Embryonic facial prominence (tissue), 1 donor: Measurements from ENCODE around the gene DOC2B.
"Not testable (repeated sequence)": the region's sequence is repeated elsewhere in the genome, so short reads cannot be mapped to it uniquely, and the experiment has no call there.

Source experiments
- DNase-seq: peaks from one replicate; pipeline ENCODE4 v3.0.0-alpha.2; 2016; ENCODE audit errors: extremely low spot score

Gene DOC2B

DNA sequence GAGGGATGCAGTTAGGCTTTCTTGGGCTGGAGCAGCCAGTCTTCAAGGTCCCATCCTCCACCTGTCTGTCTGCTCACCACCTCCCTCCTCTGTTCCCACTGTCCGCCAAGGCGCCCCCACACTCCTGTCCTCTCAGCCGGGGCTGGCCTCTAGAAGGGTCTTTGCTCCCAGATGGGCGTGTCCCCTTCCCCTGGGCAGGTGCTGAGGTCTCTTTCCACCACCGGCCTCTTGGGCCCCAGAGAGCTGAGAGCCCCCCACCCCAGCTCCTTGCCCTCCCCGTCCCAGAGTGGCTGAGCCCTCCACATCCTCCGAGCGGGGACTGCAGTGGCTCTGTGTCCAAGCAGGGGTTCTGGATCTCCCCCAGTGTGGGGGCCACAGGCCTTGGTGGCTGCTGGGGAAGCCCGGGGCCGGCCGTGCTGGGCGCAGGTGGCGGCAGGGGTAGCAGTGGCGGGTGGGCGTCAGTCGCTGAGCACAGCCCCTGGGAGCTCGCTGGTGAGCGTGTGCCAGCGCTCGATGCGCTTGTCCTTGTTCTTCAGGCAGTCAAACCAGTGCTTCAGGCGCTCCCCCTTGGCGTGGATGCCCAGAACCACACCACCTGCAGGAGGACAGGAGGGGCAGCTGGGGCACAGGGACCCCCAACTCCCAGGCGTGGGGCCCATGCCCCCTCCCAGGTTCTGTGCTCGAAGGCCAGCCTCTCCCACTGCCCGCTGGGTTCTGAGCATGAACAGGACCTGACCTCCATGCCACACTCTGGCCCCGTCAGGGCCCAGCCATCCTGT is 34.3 kb downstream of the DOC2B start:
- no peak for DNase-seq

DNA sequence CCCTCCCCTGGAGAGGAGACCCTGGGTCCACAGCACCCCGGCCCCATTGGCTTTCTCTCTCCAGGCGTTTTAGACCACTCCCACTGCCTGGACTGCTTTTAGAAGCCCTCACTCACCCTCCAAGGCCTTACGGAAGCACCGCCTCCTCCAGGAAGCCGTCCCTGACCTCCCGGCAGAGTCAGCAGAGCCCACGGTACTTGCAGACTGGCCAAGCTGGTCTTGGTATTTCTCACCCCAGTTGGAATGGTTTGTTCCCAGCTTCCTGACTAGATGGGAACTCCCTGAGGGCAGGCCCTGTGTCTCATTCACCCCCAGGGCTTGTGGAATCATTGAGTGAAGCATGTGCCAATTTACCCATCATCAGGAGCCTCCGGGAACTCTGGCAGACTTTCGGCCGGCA is 34.9 kb downstream of the DOC2B start:
- DNase-seq: no peak

DNA sequence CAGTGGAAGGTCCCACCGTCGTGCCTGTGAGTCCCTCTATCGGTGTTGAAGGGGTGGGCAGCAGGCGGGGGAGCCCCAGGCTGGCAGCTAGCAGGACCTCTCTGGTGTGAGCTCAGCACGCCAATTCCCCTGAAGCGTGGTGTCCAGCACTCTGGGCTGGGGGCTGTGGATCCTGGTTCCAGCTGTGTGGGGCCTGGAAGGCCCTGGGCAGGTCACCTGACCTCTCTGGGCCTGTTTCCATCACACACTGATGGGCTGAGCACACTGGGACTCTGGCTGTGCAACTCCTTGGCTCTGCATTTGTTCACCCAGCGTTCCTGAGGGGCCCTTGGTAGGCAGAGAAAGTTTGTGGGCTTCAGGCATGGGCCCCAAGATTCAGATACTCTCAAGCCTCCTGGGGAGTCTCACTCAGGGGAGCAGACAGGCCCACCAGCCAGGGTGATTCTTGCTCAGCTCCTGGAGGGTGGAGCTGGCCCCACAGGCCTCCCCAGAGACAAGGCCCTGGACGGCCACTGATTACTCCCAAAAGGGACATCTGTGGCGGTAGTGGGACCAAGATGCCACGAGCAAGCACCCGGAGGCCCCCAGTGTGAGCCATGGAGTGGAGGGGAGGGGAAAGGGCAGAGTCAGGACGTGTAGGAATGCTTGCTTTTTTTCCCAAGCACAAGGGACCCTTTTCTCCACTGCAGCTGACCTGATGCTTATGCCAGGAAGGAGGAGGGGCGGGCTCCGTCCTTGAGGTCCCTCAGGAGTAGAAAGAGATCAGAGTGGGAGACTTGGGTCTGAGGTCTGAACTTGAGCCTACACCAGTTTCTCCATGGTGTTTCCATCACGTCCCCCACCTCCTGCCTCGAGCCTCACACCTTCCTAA is 35.5 kb downstream of the DOC2B start:
- DNase-seq: no peak

DNA sequence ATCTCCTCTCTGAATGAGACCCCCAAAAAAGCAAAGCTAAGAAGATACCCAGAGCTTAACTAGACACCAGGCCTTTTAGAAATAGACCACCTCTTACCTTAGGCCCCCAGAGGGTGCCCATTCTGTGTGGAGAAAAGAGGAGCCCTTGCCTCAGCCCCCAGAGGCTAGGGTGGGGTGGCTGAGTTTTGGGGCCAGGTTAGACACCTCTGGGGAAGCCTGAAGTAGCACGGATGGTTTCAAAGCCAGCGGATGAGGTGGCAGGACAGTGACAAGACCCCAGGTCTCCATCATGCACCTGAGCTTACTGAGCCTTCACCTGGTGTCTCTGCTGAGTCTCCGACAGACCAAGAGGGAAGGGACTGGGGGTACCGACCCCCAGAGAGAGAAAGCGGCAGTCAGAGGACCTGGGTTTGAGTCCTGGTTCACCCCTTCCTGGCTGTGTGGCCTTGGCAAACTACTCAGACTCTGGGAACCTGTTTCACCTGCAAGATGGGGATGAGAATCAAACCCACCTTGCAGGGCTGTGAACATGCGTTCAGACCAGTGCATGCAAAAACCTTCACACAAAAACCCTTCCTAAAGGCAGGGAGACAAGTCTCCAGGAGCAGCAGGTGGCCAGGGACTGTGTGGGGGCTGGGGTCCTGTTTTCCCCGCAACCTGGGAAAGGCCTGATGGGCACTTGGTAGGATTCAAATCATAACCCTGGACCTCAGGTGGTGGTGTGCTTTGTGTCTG is 36.3 kb downstream of the DOC2B start:
- no peak for DNase-seq

DNA sequence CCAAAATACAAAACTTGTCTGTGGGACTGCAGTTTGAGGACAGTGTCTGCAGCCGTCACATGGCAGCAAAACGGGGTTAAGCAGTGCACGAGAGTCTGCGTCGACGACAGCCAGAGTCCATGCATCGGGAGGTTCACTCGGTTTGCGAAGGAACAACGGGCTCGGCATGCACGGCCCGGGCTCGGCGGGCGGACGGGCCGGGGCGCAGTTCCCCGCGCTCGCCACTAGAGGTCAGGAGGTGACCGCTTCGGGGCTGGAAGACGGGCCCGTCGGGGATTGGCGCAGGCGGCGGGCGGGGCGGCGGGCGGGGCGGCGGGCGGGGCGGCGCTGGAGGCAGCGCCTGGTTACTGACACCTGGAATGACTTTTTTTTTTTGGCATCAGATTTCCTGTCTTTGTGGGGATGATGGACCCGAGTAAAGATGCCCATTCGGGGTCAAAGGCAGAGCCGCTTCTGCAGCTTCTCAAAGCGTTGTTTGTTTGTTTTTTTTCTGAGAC is 37.6 kb downstream of the DOC2B start:
- no peak for DNase-seq

DNA sequence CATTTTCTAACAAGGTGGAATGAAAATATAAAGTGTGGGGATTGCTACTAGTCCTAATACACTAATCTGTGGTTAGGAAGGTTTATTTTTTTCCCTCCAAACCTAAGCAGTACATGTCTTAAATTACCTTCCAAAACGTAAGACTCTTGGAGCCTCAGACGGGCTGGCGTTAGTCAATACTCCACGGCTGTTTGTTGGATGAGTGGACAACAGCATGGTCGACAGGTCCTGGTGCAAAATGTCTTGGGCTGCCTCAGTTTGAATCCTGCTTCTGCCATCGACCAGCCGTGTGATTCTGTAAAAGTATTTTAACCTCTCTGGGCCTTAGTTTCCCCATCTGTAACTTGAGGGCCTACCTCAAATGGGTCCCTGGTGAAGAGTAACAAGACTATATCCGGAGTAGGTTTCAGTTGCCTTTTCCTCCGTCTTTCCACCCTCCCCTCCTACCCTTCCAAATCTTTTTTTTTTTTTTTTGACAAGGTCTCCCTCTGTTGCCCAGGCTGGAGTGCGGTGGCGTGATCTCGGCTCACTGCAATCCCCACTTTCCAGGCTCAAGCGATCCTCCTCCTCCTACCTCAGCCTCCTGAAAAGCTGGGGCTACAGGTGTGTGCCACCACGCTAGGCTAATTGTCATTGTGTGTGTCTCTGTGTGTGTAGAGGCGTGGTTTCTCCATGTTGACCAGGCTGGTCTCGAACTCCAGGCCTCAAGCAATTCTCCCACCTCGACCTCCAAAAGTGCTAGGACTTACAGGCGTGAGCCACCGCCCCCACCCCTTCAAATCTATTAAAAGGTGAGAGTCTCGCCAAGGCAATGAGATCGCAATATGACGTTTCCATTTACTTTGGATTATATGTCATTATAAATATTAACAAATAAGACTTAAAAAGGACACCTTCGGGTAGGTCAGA is 38.3 kb downstream of the DOC2B start:
- DNase-seq: no peak

DNA sequence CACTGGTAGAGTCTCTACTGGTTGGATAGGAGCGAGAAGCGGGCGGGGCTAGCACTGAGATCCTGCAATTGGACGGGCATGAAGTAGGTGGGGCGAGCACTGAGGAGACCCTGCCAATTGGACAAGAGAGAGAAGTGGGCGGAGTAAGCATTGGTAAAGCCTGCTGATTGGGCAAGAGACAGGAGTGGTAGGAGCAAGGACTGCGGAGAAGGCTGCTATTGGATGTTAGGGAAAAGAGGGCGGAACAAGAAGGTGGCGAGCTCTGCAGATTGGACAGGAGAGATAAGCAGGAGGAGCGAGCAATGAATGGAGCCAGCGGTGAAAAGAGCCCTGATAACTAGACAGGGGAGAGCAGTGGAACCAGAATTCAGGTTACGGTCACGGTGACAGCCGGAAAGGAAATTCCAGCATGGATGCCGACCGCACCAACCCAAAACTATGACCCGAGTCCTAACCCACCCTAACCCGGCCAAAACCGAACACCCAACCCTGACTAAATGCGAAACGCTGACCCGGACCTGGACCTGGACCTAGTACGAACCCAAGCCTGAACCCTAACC is 39.3 kb downstream of the DOC2B start:
- DNase-seq: no peak

DNA sequence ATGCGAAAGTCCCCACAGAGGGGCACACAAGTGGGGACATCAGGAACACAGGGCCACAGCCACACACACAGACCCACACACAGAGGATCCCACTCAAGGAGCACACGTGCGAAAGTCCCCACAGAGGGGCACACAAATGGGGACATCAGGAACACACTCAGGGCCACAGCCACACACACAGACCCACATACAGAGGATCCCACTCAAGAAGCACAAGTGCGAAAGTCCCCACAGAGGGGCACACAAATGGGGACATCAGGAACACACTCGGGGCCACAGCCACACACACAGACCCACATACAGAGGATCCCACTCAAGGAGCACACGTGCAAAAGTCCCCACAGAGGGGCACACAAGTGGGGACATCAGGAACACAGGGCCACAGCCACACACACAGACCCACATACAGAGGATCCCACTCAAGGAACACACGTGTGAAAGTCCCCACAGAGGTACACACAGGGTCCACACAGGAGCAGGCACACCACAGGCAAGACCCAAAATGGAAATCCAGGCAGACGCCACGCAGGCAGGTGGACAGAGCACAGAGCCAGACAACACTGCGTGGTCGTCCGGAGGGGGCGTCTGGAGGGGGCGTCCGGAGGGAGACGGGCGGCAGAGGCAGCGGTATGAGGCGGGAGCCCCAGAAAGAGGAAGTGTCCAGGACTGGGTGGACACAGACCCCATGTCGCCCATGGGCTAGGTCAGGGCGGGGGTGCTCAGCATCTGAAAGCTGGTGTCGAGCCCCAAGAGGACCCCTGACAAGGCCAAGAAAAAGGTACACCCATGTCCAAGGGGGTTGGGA is 41.8 kb downstream of the DOC2B start:
- not testable (repeated sequence) for DNase-seq

DNA sequence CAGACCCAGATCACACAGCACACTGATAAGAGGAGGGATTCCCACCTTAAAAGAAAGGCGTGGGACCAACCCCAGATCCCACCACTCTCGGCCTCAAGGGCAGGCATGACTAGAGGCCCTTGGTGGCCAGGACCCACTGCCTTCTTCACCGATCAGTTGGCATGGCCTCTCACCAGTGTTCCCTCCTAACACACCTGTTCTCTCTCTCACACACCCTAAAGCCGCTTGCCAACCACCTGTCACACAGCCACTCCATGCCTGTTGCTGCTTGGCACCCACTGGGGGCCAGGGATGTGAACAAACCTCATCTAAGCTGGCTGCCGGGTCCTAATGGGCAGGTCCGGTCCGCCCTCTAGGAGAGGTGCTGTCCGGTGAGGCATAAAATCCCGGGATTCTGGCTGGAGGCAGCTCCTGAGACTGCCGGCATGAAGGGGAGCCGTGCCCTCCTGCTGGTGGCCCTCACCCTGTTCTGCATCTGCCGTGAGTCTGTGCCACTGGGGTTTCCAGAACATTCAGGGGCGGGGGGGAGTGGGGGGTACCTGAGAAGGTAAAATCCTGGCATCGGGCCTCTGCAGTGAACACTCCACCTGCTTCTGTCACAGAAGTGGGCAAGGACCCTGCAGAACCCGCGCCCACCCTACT is 44.2 kb downstream of the DOC2B start, which contains the start of gene SCGB1C2:
Gene SCGB1C2, plus strand, starts transcription at position 404 of the 642 bp plus-strand sequence. Its CDS starts 22 bp downstream, at position 426.
- not testable (repeated sequence) for DNase-seq

DNA sequence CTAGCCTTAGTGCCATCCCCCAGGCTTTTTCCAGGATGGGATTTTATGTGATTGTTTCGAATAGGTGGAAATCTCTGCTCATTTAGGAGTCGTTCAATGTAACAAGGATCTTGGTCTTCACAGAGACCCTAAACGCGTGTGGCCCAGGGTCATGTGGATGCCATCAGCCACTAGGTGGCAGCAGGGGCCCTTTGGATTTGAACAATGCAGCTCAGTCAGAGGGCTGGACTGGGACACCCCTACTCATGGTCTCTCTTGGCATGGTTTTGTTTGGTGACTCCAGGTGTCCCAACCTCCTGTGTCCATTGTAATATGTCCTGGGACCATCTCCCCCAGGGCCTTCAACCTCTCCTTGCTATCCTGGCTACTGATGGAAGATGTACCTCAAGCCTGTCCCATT is 44.9 kb downstream of the DOC2B start:
- DNase-seq: not testable (repeated sequence)

DNA sequence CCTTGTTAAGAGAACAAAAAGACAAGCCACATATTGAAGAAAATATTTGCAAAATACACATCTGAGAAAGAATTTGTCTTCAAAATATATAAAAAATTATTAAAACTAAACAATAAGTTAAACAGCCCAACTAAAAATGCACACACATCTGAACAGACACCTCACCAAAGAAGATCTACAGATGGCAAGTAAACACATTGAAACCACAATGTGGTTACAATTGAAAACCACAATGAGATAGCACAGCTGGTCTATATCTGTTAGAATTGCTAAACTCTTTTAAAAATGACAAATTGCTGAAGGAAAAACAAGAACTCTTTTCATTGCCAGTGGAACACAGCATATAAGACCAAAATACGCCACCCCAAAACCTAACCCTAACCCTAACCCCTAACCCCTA is 45.6 kb downstream of the DOC2B start:
- DNase-seq: not testable (repeated sequence)

DNA sequence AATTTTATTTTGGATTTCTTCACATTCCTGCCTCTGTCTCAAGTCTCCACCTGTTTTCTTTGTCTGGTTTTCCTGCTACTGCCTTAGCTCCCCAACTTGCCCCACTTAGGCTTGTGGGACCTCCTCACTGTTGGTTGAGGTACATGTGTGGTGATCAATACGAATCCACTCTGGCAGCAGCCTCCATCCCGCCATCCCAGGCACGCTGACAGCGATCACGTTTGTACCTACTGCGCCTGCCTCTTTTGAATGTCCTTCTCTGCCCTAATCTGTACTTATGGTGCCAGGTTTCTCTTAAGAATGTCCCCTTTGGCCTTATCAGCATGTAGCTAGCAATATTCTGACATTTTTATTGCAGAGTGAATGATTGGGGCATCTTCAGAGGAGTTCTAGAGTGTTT is 46.4 kb downstream of the DOC2B start:
- not testable (repeated sequence) for DNase-seq

DNA sequence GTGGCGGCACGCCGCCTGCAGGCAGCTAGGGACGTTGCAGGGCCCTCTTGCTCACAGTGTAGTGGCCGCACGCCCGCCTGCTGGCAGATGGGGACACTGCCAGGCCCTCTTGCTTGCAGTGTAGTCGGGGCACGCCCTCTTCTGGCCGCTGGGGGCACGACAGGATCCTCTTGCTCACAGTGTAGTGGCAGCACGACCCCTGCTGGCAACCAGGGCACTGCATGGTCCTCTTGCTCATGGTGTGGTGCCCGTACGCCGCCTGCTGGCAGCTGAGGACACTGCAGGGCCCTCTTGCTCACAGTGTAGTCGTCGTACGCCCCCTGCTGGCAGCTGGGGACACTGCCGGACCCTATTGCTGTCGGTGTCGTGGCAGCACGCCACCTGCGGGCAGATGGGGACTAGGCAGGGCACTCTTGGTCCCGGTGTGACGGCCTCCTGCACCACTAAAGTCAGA is 47.1 kb downstream of the DOC2B start:
- DNase-seq: not testable (repeated sequence)

DNA sequence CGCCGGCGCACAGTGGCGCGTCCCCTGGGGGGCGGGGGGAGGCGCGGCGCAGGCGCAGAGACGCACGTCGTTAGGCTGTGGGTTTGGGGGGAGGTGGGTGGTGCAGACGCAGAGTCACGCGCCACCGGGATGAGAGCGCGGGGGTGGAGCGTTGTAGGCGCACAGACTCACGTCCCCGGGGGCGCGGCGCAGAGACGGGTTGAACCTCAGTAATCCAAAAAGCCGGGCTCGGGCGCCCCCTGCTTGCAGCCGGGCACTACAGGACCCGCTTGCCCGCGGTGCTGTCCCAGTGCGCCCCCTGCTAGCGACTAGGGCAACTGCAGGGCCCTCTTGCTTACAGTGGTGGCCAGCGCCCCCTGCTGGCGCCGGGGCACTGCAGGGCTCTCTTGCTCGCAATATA is 47.5 kb downstream of the DOC2B start:
- not testable (repeated sequence) for DNase-seq

DNA sequence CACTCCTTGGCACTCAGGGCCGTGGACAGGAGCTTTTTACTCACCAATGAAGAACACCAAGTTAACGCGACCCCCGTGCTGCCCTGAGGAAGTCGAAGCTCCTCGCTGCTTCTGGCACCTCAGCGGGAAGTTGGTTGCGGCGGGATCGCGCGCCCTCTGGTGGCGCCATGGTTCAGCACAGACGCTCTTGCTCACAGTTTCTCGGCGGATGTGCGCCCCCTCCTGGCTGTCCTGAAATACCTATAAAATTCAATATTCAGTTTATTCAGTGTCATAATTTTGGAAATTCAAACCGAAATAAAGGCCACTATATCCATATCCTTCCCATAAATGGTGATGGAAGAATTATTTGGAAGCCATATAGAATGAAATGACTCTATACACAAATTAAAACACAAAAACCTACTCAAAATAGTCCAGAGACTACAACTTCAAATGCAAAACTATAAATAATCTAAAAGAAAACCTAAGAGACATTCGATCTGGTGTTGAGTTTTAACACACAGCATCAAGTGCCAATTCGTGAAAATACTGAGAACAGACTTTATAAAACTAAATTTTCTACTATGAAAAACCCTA is 63.0 kb downstream of the DOC2B start:
- not testable (repeated sequence) for DNase-seq

DNA sequence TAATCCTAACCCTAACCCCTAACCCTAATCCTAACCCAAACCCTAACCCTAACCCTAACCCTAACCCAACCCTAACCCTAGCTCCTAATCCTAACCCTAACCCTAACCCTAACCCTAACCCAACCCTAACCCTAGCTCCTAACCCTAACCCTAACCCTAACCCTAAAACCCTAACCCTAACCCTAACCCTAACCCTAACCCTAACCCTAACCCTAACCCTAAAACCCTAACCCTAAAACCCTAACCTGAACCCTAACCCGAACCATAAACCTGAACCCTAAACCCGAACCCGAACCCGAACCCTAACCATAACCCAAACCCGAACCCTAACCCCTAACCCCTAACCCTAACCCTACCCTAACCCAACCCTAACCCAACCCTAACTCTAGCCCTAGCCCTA is 68.3 kb downstream of the DOC2B start:
- DNase-seq: not testable (repeated sequence)
